Measurements from ENCODE around the gene FAAP100.

DNA sequence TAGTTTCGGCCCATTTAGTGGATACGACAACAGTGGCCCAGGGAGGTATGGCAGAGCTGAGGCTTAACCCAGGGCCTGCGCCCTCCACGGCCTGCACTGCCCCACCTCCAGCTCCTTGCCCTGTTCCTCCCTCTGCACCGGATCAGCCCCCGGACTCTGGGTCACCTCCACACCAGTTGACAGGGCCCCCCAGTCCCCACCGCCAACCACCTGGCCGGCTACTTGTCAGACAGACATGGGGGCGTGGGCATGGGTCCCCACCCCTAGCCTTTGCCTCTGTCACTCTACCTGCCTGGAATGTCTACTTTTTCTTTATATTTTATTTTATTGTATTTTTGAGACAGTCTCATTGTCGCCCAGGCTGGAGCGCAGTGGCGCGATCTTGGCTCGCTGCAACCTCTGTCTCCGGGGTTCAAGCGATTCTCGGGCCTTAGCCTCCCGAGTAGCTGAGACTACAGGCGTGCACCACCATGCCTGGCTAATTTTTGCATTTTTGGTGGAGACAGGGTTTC is 36.6 kb downstream of the FAAP100 start:
- no peak; the same call in 1 of the 2 replicates for TF ChIP-seq POLR2A (IDR thresholded peaks at IDR 0.05; ENCODE audit: low read depth, low read length)
- no peak for TF ChIP-seq POLR2AphosphoS5 (IDR thresholded peaks at IDR 0.05; ENCODE audit: low read depth, low read length)
- no peak for TF ChIP-seq PAX5 (IDR thresholded peaks at IDR 0.05; ENCODE audit: insufficient read depth, low read length, severe bottlenecking)
- no peak for TF ChIP-seq TAF1 (IDR thresholded peaks at IDR 0.05; ENCODE audit: low read depth, low read length)
- TF ChIP-seq POU2F2 (IDR thresholded peaks at IDR 0.05; ENCODE audit: low read depth, low read length), result no peak
